Tibial nerve (tissue), 4 donors: ENCODE results near the gene MBOAT1. TPM values are rescaled to one million over a fixed set of nuclear protein-coding genes. Genes with fewer than 3 reads are reported as not detected.

ENCODE experiments used
- DNase-seq, 2 donors: peaks; one replicate each; pipeline ENCODE4 v3.0.0-alpha.2; 2019; ENCODE audit warnings: low spot score in 2 of 2
- H3K27ac ChIP-seq, 4 donors: fragments of 200-600 bp; sonication (generic) in 3 of 4; one replicate each; pipeline ENCODE4 v1.5.1; 2017 to 2019; ENCODE audit warnings: mild to moderate bottlenecking in 1 of 4
- H3K27me3 ChIP-seq, 2 donors: fragments of 200-600 bp; sonication (generic) in 1 of 2; one replicate each; pipeline versions ENCODE4 v1.5.1 to v1.6.0; 2017 to 2019
- H3K36me3 ChIP-seq, 3 donors: fragments of 200-600 bp; sonication (generic); one replicate each; pipeline ENCODE4 v1.5.1; 2018 to 2019
- H3K4me1 ChIP-seq, 4 donors: fragments of 200-600 bp; sonication (generic) in 3 of 4; one replicate each; pipeline ENCODE4 v1.5.1; 2017 to 2019
- H3K4me3 ChIP-seq, 4 donors: fragments of 200-600 bp; sonication (generic) in 3 of 4; one replicate each; pipeline ENCODE4 v1.5.1; 2017 to 2019; ENCODE audit warnings: mild to moderate bottlenecking in 1 of 4, moderate library complexity in 1 of 4
- H3K9me3 ChIP-seq, 4 donors: fragments of 200-600 bp; sonication (generic) in 3 of 4; one replicate each; pipeline ENCODE4 v1.5.1; 2017 to 2019
- EP300 ChIP-seq, 2 donors: sonication (generic); formaldehyde crosslinking; IDR thresholded peaks; one replicate each; pipeline ENCODE4 v1.6.1; 2017; ENCODE audit warnings: antibody characterized with exemption in 2 of 2, mild to moderate bottlenecking in 1 of 2
- POLR2A ChIP-seq, 2 donors: fragments of 450-650 bp; IDR thresholded peaks; one replicate each; pipeline ENCODE4 v1.6.1; 2017; ENCODE audit warnings: antibody characterized with exemption in 2 of 2, mild to moderate bottlenecking in 2 of 2, moderate library complexity in 2 of 2
- WGBS, 2 donors: methylation state at CpG; one replicate each; pipeline ENCODE4 v1.1.5; 2018; 5-methylcytosine and 5-hydroxymethylcytosine counted together
- total RNA-seq, 4 donors: library from RNA; depleted of rRNA; stranded (reverse); fragments of >200 nt; gene quantifications; one replicate each; pipeline ENCODE4 v1.1.0, GENCODE V29; 2016
- TF ChIP-seq, protein P1 (sequence below), 5 experiments: fragments of 200-600 bp in 3 of 5; fragments of 450-650 bp in 2 of 5; sonication (generic) in 3 of 5; IDR thresholded peaks; one replicate each; pipeline ENCODE4 v1.5.1; 2016 to 2019; ENCODE audit warnings: antibody characterized with exemption in 5 of 5, mild to moderate bottlenecking in 3 of 5, moderate library complexity in 2 of 5

MBOAT1 gene
- total RNA-seq, 4 donors from 2014 or later: 12.3 to 25.6 (median 19.2) TPM

GRCh38 chr6:20232188-20232587, 19.9 kb upstream of the MBOAT1 start:
- Histone ChIP-seq H3K4me3 (no peak overlapping the region), H3K9me3 (no peaks in the 10 kb centered on the region), H3K4me1 (peaks cover 0 to 3% (median 0%) of the 10 kb centered on the region in 4 donors), H3K36me3 (no peaks in the 10 kb centered on the region), H3K27ac (no peak overlapping the region), H3K27me3 (no peaks in the 10 kb centered on the region)
- 91 to 93% methylated on average over 2 of the region's 2 CpGs for WGBS, 2 donors
- no peak for DNase-seq
- TF ChIP-seq POLR2A (IDR thresholded peaks at IDR 0.05) (no peak), EP300 (IDR thresholded peaks at IDR 0.05) (no peak)
- TF ChIP-seq, protein P1, sequence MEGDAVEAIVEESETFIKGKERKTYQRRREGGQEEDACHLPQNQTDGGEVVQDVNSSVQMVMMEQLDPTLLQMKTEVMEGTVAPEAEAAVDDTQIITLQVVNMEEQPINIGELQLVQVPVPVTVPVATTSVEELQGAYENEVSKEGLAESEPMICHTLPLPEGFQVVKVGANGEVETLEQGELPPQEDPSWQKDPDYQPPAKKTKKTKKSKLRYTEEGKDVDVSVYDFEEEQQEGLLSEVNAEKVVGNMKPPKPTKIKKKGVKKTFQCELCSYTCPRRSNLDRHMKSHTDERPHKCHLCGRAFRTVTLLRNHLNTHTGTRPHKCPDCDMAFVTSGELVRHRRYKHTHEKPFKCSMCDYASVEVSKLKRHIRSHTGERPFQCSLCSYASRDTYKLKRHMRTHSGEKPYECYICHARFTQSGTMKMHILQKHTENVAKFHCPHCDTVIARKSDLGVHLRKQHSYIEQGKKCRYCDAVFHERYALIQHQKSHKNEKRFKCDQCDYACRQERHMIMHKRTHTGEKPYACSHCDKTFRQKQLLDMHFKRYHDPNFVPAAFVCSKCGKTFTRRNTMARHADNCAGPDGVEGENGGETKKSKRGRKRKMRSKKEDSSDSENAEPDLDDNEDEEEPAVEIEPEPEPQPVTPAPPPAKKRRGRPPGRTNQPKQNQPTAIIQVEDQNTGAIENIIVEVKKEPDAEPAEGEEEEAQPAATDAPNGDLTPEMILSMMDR (IDR thresholded peaks at IDR 0.05): no peak

- Histone ChIP-seq H3K36me3 (no peaks in the 10 kb centered on the region), H3K27ac (no peak overlapping the region), H3K27me3 (no peaks in the 10 kb centered on the region), H3K9me3 (no peaks in the 10 kb centered on the region), H3K4me3 (no peak overlapping the region), H3K4me1 (peaks cover 0 to 3% (median 0%) of the 10 kb centered on the region in 4 donors)
- WGBS, 2 donors: 86% methylated on average over 4 of the region's 4 CpGs
- TF ChIP-seq EP300 (IDR thresholded peaks at IDR 0.05) (no peak), POLR2A (IDR thresholded peaks at IDR 0.05) (no peak)
- TF ChIP-seq, protein P1 (IDR thresholded peaks at IDR 0.05): no peak
- DNase-seq: no peak
Measured at GRCh38 chr6:20230401-20231119, 18.3 kb upstream of the MBOAT1 start.

DNA sequence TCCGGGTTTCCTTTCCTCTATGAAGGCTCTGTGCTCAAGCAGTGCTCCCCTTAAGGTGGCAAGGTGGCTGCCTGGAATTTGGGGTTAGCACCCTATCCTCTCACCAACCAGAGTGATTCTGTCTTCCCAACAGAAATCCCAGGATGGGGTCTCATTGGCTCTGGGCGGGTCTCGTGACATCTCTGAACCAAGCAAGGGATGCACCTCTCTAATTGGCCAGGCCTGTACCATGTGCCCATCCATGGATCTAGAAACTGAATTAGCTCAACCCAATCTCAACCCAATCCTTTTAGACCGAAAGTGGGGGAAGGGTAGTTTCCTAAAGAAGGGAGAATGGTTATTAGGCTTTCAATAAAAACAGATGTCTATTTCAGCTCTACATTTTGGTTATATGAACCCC, 17.6 kb upstream of the MBOAT1 start:
- WGBS, 2 donors: 91% methylated on average over 4 of the region's 4 CpGs
- DNase-seq: no peak
- peaks cover 0 to 3% (median 0%) of the 10 kb centered on the region in 4 donors for H3K4me1 ChIP-seq
- no peaks in the 10 kb centered on the region for H3K36me3 ChIP-seq
- no peaks in the 10 kb centered on the region for H3K9me3 ChIP-seq
- H3K27ac ChIP-seq: peak overlapping the region in 1 of 4 donors; percentile 2
- TF ChIP-seq EP300 (IDR thresholded peaks at IDR 0.05) (no peak), POLR2A (IDR thresholded peaks at IDR 0.05) (no peak)
- TF ChIP-seq, protein P1 (IDR thresholded peaks at IDR 0.05): no peak
- H3K4me3 ChIP-seq: no peak overlapping the region
- H3K27me3 ChIP-seq: no peaks in the 10 kb centered on the region

- WGBS, 2 donors: 86 to 95% methylated on average over 2 of the region's 2 CpGs
- no peaks in the 10 kb centered on the region for H3K36me3 ChIP-seq
- H3K27ac ChIP-seq: no peak overlapping the region
- TF ChIP-seq, protein P1 (IDR thresholded peaks at IDR 0.05): no peak
- TF ChIP-seq POLR2A (IDR thresholded peaks at IDR 0.05) (no peak), EP300 (IDR thresholded peaks at IDR 0.05) (no peak)
- no peaks in the 10 kb centered on the region for H3K9me3 ChIP-seq
- no peak for DNase-seq
- no peak overlapping the region for H3K4me3 ChIP-seq
- peaks cover 0 to 3% (median 0%) of the 10 kb centered on the region in 4 donors for H3K4me1 ChIP-seq
- no peaks in the 10 kb centered on the region for H3K27me3 ChIP-seq
Measured at GRCh38 chr6:20227350-20227749, 15.1 kb upstream of the MBOAT1 start.

DNA sequence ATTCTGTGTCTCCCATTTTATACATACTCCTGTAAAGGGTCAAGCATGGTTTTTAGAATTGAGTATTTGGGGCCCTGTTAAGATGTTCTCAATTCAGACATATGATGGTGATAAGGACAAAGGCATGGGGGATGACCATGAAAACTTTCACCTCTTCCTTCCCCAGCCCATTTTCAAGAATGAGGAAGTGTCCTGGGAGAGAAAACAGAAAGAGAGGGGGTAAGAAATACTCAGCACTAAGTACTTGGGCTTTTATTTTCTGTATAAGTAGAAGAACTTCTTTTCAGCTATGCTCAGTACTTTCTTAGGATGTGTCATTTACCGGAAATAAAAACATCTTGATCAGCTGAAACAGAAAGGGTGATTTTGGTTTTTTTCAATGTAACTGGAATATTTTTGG, 10.9 kb upstream of the MBOAT1 start:
- Histone ChIP-seq H3K27me3 (no peaks in the 10 kb centered on the region), H3K4me3 (no peak overlapping the region), H3K36me3 (no peaks in the 10 kb centered on the region), H3K27ac (no peak overlapping the region), H3K4me1 (peaks cover 0 to 5% (median under 1%) of the 10 kb centered on the region in 4 donors), H3K9me3 (no peaks in the 10 kb centered on the region)
- DNase-seq: no peak
- 65 to 71% methylated on average over 1 of the region's 1 CpG for WGBS, 2 donors
- peak in 1 of 2 donors; percentile 16 for TF ChIP-seq EP300 (IDR thresholded peaks at IDR 0.05)
- TF ChIP-seq POLR2A (IDR thresholded peaks at IDR 0.05): no peak
